NCI-H82 (cell line): ENCODE data around the gene GPR18.

Source experiments
- DNase-seq: peaks from one replicate; lab custom pipeline; 2025; lab: John Stamatoyannopoulos, UW

Gene GPR18

DNA sequence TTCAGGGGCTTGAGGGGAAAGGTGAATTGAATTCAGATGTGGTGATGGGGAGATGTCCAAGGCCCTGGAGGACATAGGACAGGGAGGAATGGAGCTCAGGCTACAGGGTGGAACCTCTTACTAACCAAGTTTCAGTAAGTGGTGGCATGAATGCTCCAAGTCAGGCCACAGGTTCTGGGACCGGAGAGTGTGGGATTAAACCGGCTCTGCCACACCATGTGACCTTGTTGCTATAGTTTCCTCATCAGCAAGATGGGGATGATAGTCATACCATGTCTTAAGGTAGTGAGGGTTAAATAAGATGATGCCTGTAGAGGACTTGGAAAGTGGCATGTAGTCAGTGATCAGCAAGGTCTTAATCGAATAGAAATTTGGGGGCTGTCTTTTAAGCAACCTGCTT lies 32.7 kb upstream of the GPR18 start:
- DNase-seq: peak; percentile 26

DNA sequence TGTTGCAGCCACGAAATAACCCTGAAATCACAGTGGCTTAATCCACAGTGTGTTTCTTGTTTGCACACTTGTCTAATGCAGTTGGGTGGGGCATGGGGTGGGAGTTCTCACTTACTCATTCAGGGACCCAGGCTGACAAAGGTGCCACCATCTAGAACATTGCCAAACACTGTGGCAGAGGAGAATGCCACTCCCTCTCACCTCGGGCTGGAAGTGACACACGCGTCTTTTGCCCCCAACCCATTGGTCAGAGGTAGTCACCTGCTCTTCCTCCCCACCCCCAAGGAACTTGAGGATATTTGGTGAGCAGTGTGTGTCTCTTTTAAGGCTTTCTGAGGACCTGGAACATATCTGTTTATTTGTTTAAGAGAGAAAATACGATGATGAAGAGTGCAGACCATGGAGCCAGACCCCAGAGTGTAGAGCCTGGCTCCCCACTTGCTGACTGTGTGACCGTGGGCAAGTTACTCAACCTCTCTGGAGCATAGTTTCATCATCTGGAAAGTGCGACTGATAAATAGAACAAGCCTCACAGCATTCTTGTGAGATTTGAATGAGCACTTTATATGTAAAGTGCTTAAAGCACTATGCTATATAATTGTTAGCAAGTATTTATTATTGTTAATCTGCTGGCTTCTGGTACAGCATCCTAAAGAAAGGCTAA lies 31.6 kb upstream of the GPR18 start:
- DNase-seq: no peak

DNA sequence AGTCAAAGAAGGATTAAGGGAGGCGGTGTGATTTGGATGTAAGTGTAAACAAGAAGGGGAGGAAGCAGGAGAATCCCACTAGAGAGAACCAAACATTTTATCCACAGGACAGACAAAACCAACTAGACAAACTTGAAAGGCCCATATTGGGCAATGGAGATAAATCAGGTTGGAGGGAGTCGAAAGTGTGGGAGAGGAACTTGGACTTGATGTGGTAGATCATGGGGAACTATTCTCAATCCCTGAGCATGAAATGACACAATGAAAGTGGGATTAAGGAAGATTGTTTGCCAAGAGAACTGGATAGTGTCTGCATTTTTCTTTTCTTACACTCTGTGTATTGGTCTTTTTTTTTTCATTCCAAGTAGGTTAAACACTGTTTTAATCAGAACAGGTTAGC lies 31.1 kb upstream of the GPR18 start:
- DNase-seq: peak; percentile 18

- no peak for DNase-seq
Observed at GRCh38 chr13:99288089-99288488, 29.9 kb upstream of the GPR18 start.

GRCh38 chr13:99287551-99287950 lies 29.4 kb upstream of the GPR18 start:
- DNase-seq: no peak

GRCh38 chr13:99285432-99286182 lies 27.4 kb upstream of the GPR18 start:
- DNase-seq: peak; percentile 35

DNA sequence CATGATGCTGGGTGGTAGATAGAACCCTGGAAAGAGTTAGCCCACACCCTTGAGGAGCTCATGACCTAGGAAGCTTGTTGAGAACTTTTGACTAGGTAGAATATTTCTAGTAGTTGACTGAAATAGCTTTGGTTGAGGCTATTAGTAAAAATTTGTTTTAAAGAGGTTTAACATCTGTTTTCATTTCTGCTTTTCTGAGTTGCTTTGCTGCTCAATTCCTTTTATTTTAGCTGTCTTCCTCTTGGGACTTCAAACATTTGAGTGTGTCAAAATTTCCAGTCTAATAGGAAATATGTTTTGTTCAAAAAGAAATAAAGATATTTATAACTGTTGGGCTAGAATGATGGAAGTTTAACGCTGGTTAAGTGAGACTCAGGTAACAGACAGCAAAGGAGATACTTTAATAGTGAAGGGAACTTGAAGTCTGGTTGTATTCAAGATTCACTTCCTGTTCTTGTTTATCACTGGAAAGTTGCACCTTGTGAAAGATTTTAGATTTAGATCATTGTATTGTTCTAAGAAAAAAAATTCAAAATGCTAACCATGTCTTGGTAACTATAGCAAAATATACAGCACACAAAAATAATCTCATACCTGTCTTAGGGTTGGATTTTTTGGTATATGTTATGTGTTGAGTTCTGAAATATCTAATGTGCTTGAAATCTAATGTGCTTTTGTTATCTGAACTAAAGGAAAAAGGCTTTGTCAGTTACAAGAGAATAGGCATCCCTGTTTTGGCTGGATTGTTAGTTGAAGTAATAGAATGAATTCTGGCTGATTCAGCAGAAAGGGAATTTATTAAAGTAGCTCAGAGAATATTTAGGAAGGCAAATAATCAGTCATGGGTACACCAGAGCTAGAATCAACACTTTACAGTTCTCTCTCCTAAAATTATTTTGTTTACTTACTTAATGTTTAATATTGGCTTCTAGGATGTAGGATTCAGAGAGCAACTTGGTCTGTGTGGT lies 24.4 kb upstream of the GPR18 start:
- DNase-seq: no peak

DNA sequence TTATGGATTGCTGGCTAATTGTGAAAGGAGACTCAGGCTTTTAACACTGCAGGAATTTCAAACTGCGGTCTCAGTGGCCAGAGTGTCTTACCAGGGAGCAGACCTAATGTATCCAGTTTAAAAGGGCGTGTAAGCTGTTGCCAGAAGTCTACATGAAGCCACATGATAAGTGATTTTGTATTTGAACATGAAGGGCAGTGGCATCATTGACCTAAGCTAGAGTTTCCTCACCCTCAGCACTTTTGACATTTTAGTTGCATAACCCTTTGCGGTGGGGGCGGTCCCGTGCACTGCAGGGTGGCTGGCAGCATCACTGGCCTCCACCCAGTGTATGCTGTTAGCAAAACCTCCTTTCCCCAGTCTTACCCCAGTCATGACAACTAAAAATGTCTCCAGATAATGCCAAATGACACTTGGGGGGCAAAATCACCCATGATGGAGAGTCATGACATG lies 23.7 kb upstream of the GPR18 start:
- DNase-seq: no peak

- DNase-seq: no peak
Observed at GRCh38 chr13:99280166-99280565, 22.0 kb upstream of the GPR18 start.

- peak; percentile 64 for DNase-seq
Observed at GRCh38 chr13:99279637-99280036, 21.5 kb upstream of the GPR18 start.

DNA sequence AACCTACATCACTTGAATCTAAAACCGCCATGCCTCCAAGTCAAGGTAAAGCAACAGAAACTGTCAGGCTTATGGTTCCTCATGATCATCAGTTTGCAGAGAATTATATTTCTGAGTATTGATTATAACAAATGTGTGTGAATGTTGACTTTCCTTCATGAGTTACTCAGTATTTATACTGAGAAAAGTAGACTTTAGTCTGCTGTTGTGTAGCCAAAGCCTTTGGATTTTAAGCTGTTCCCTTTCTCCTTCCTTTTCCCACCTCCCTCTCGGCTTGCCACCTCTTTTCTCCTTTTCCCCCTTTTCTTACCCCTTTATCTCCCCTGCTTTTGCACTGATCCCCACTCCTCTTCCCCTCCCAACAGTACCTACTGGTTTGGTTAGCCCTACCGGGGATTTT lies 20.7 kb upstream of the GPR18 start:
- DNase-seq: no peak

DNA sequence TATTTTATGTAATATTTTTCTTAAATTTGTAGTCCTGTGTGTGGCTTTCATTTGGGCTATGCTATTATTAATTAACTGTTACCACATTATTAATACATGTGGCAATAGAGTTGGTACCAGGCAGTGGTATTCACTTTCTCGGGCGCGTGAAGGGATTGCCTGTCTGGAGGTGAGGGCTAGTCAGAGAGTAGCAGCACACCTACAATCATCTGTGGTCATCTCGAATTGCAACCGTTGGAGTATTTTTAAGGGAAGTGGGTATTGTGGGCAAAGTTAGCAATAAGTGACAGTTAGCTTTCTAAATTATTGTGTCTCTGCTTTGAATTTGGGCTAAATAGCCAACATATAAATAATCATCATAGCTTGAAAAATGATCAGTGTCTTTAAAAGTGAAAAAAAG lies 20.0 kb upstream of the GPR18 start:
- DNase-seq: no peak

DNA sequence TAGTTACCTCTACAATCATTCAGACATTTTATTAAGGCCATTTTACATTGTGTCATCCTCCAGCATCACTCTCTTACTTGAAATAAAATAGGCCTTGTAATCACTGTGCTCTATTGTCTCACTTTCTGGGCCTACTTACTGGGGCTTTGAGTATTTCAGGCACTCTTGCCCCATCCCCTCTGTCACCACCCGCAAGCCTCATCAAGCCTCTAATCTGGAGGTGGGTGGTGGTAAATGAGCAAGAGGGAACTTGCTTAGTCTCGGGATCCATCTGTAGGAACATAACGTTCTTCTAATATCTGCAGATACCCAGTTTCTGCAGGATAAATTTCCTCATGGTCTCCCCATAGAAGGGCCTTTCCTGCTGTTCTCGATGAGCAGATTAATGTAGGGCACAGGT lies 19.4 kb upstream of the GPR18 start:
- no peak for DNase-seq

DNA sequence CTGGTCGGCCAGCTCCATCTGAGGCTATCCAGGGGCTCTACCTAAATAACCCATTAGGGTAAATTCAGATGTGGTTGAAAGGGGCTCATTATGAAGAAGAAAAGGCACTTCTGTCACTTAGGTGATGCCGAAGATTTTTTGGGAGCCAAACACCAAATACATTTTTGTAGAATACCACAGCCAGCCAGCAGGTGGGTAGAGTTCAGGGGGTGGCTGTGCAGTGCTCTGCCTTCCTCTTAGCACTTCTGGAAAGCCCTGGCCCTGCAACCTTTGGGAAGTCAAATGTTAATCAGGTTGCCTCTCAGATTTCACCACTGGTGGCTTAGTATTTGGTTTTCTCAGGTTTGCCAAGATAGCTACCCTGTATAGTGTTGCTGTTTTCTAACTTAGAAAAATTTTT lies 18.5 kb upstream of the GPR18 start:
- no peak for DNase-seq

DNA sequence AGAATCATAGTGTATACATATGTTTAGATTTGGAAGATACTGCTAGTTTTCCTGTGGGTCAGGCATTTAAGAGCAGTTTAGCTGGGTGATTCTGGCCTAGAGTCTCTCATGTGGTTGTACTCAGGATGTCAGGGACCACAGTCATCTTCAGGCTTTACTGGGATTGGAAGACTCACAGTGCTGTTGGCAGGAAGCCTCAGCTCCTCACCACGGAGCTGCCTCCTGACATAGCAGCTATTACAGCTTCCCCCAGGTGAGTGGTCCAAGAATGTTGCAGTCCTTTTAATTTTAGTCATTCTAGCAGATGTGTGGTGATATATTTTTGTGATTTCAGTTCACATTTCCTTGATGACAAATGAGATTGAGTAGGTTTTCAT lies 16.9 kb upstream of the GPR18 start:
- DNase-seq: no peak

DNA sequence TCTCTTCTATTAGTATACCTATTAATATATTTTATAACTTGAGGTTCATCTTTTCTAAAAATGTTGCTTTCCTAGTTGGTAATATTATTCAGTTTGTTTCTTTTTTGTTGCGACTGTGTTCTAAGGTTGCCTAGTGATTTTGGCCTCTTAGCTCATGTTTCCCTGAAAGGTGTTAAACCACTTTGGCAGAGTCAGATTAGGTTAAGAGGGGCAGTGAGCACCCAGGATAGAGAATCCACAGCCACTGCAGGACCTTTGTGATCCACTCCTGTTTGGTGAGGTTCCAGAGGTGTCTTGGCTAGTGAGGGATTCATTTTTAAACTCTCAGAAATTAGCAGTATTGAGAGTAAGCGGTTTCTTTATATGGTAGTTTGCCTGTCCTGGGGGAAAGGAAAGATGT lies 14.9 kb upstream of the GPR18 start:
- DNase-seq: no peak

- DNase-seq: no peak
Observed at GRCh38 chr13:99272481-99272880, 14.3 kb upstream of the GPR18 start.

DNA sequence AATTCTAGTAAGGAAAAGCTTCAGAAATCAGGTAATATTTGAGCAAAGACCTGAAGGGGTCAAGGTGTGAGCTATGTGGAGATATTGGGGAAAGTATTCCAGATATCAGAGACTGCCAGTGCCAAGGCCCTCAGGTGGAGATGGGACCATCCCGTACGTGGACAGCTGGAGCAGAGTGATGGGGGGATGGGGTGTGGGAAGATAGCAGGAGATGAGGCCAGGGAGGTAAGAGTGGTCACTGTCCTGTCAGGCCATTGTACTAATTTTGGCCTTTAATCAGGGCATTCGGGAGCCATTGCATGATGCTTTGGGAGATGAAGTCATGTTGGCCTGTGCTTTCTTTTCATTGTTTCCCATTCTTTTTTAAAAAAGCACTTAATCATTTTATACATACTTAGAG lies 13.1 kb upstream of the GPR18 start:
- no peak for DNase-seq

DNA sequence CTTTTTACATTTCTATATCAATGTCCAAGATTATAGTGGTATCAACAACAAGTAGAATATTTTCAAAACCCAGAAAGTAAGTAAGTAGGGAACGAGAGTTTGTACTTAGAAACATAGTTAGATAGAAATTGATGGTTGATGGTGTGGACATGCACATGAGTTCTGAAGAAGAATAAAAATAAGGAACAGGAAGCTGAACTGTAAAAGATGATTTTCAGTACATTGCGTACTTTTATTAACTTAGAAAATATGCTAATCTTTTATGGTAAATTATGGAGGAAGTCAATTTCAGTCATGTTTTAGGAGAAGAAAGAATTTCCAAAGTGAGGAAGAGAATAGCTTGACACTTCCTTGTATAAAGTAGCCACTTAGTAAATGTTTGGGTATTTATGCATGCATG lies 12.3 kb upstream of the GPR18 start:
- no peak for DNase-seq

- DNase-seq: peak; percentile 21
Observed at GRCh38 chr13:99269627-99270241, 11.6 kb upstream of the GPR18 start.

GRCh38 chr13:99268822-99269221 lies 10.6 kb upstream of the GPR18 start:
- DNase-seq: no peak

- no peak for DNase-seq
Observed at GRCh38 chr13:99267927-99268326, 9.7 kb upstream of the GPR18 start.
